SU-DHL-6 (cell line): Measurements from ENCODE around the gene NRG3.

Experiments used
- CTCF ChIP-seq: fragments of 200-600 bp; sonication (generic); IDR thresholded peaks from one replicate; pipeline ENCODE4 v1.5.1; 2017; ENCODE audit warnings: antibody characterized with exemption, mild to moderate bottlenecking, low read length, moderate library complexity; ENCODE audit not compliant: insufficient read depth, poor library complexity, severe bottlenecking
- EZH2phosphoT487 ChIP-seq: fragments of 200-600 bp; sonication (generic), shearing (Covaris generic); conservative IDR thresholded peaks from 2 replicates; pipeline ENCODE4 v1.6.1; 2018; ENCODE audit warnings: mild to moderate bottlenecking, antibody characterized with exemption, low read length, moderate library complexity, mixed read lengths

GRCh38 chr10:82762641-82763040 is 887.6 kb downstream of the NRG3 start:
- no peak for TF ChIP-seq CTCF
- no peak for TF ChIP-seq EZH2phosphoT487
